H1 (cell line): ENCODE measurements around the gene C10orf95. TPM values are rescaled to one million over a fixed set of nuclear protein-coding genes. Genes with fewer than 3 reads are reported as not detected.

Experiments
- CTCF ChIA-PET: fragments of 300-600 bp; sonication (Branson Sonifier 250); formaldehyde crosslinking; loops from one replicate; lab custom pipeline; 2021; ENCODE audit not compliant: partially characterized antibody; lab: Charles Lee
- POLR2A ChIA-PET: fragments of 300-600 bp; sonication (Branson Sonifier 250); formaldehyde crosslinking; loops from one replicate; lab custom pipeline; 2021; ENCODE audit warnings: inconsistent platforms; ENCODE audit not compliant: partially characterized antibody; lab: Charles Lee
- DNase-seq, 2 experiments: peaks; one replicate each; pipeline versions ENCODE4 v3.0.0 to v3.0.0-alpha.2; 2010 to 2022; ENCODE audit warnings: low spot score in 2 of 2, low read depth in 1 of 2, mixed read lengths in 1 of 2
- FAIRE-seq: peaks from 2 replicates; lab custom pipeline; 2011; peaks lifted over from hg19 to GRCh38; lab: Jason Lieb, UNC
- H2AFZ ChIP-seq: 2 replicates; pipeline ENCODE4 v1.8.1; 2012; ENCODE audit warnings: low read length, inconsistent platforms
- H2AK5ac ChIP-seq: 2 replicates; pipeline ENCODE4 v1.6.1; 2013; ENCODE audit warnings: low read depth, low read length
- H2BK120ac ChIP-seq: replicated peaks from 2 replicates; pipeline ENCODE3; 2013; ENCODE audit warnings: low read depth, low read length, inconsistent platforms
- H2BK12ac ChIP-seq: 2 replicates; pipeline ENCODE4 v1.6.1; 2013; ENCODE audit warnings: low read depth, low read length
- H2BK15ac ChIP-seq: 2 replicates; pipeline ENCODE4 v1.6.1; 2013; ENCODE audit warnings: low read length
- H2BK20ac ChIP-seq: 2 replicates; pipeline ENCODE4 v1.6.1; 2013; ENCODE audit warnings: low read length
- H2BK5ac ChIP-seq: 2 replicates; pipeline ENCODE4 v1.6.1; 2013; ENCODE audit warnings: low read depth, low read length
- H3K14ac ChIP-seq: 2 replicates; pipeline ENCODE4 v1.6.1; 2013; ENCODE audit warnings: inconsistent platforms; ENCODE audit not compliant: insufficient read length
- H3K18ac ChIP-seq: 2 replicates; pipeline ENCODE4 v1.6.1; 2013; ENCODE audit warnings: low read length; ENCODE audit errors: extremely low read depth
- H3K23ac ChIP-seq: 2 replicates; pipeline ENCODE4 v1.6.1; 2013; ENCODE audit warnings: inconsistent platforms; ENCODE audit not compliant: insufficient read length
- H3K23me2 ChIP-seq: 2 replicates; pipeline ENCODE4 v1.6.1; 2013; ENCODE audit warnings: low read depth, low read length
- H3K27ac ChIP-seq: 2 replicates; pipeline ENCODE4 v1.6.1; 2011; ENCODE audit warnings: low read depth, low read length, inconsistent platforms
- H3K27me3 ChIP-seq, 4 experiments: replicated peaks in 1 of 4; 1 replicate in 1 of 4; 2 replicates in 3 of 4; pipeline versions ENCODE4 v1.6.1 to v1.8.1; 2011 to 2013; ENCODE audit warnings: low read length in 3 of 4, mild to moderate bottlenecking in 3 of 4, inconsistent platforms in 2 of 4, mixed read lengths in 2 of 4, moderate library complexity in 1 of 4; ENCODE audit not compliant: control insufficient read depth in 3 of 4, insufficient read depth in 3 of 4; ENCODE audit errors: extremely low read depth in 1 of 4
- H3K36me3 ChIP-seq, 4 experiments: 2 replicates each; pipeline versions ENCODE4 v1.6.1 to v1.8.1; 2011 to 2013; ENCODE audit warnings: mild to moderate bottlenecking in 4 of 4, low read length in 3 of 4, moderate library complexity in 2 of 4, control low read depth in 1 of 4, inconsistent platforms in 1 of 4; ENCODE audit not compliant: insufficient read depth in 4 of 4, control insufficient read depth in 2 of 4
- H3K4ac ChIP-seq: replicated peaks from 2 replicates; pipeline ENCODE3; 2013; ENCODE audit warnings: low read length, low read depth, mixed read lengths, inconsistent platforms; ENCODE audit not compliant: insufficient read length
- H3K4me1 ChIP-seq, 4 experiments: replicated peaks in 1 of 4; 1 replicate in 1 of 4; 2 replicates in 3 of 4; pipeline versions ENCODE4 v1.6.1 to v1.8.1; 2011 to 2013; ENCODE audit warnings: low read length in 3 of 4, inconsistent platforms in 2 of 4, mixed read lengths in 1 of 4; ENCODE audit not compliant: insufficient read depth in 4 of 4, control insufficient read depth in 3 of 4
- H3K4me2 ChIP-seq, 2 experiments: 2 replicates each; pipeline versions ENCODE4 v1.6.1 to v1.8.1; 2011 to 2013; ENCODE audit warnings: low read depth in 2 of 2, low read length in 2 of 2, control low read depth in 1 of 2, inconsistent platforms in 1 of 2, mild to moderate bottlenecking in 1 of 2; ENCODE audit not compliant: insufficient read depth in 1 of 2
- H3K4me3 ChIP-seq, 4 experiments: fragments of 200-600, 300-600 bp in 1 of 4; sonication (generic), shearing (Covaris generic), sonication (Bioruptor Twin) in 1 of 4; 2 replicates each; pipeline versions ENCODE4 v1.5.1 to v1.8.1; 2011 to 2016; ENCODE audit warnings: low read length in 4 of 4, low read depth in 3 of 4, control low read depth in 2 of 4, inconsistent platforms in 2 of 4, mild to moderate bottlenecking in 2 of 4, mixed read lengths in 1 of 4, moderate library complexity in 1 of 4; ENCODE audit not compliant: insufficient read depth in 2 of 4; ENCODE audit errors: extremely low read depth in 1 of 4
- H3K56ac ChIP-seq: replicated peaks from 2 replicates; pipeline ENCODE3; 2013; ENCODE audit warnings: low read depth, mild to moderate bottlenecking, mixed read lengths, low read length, inconsistent platforms; ENCODE audit not compliant: insufficient read length
- H3K79me1 ChIP-seq: 2 replicates; pipeline ENCODE4 v1.6.1; 2013; ENCODE audit warnings: low read depth, low read length, control low read depth
- H3K79me2 ChIP-seq, 2 experiments: 2 replicates each; pipeline versions ENCODE4 v1.6.1 to v1.8.1; 2012 to 2013; ENCODE audit warnings: low read length in 2 of 2, mild to moderate bottlenecking in 2 of 2, inconsistent platforms in 1 of 2; ENCODE audit not compliant: insufficient read depth in 2 of 2, control insufficient read depth in 1 of 2
- H3K9ac ChIP-seq, 4 experiments: replicated peaks in 1 of 4; 1 replicate in 1 of 4; 2 replicates in 3 of 4; pipeline versions ENCODE4 v1.6.1 to v1.8.1; 2011 to 2013; ENCODE audit warnings: low read depth in 3 of 4, low read length in 3 of 4, control low read depth in 2 of 4, mild to moderate bottlenecking in 2 of 4, moderate library complexity in 2 of 4, inconsistent platforms in 1 of 4; ENCODE audit errors: extremely low read depth in 1 of 4
- H3K9me3 ChIP-seq, 2 experiments: 2 replicates each; pipeline versions ENCODE4 v1.6.1 to v1.8.1; 2012 to 2013; ENCODE audit warnings: mild to moderate bottlenecking in 2 of 2, moderate library complexity in 2 of 2, control low read depth in 1 of 2, inconsistent platforms in 1 of 2, low read depth in 1 of 2, low read length in 1 of 2, mixed read lengths in 1 of 2; ENCODE audit not compliant: insufficient read depth in 2 of 2
- H4K20me1 ChIP-seq, 2 experiments: replicated peaks in 1 of 2; 2 replicates each; pipeline versions ENCODE3 to v1.8.1; 2011 to 2013; ENCODE audit warnings: inconsistent platforms in 2 of 2, low read length in 2 of 2, mild to moderate bottlenecking in 1 of 2; ENCODE audit not compliant: insufficient read depth in 2 of 2, control insufficient read depth in 1 of 2
- H4K5ac ChIP-seq: 2 replicates; pipeline ENCODE4 v1.6.1; 2013; ENCODE audit warnings: low read length, low read depth, mixed read lengths, inconsistent platforms; ENCODE audit not compliant: insufficient read length
- H4K8ac ChIP-seq: 2 replicates; pipeline ENCODE4 v1.8.0; 2013; ENCODE audit warnings: mild to moderate bottlenecking, moderate library complexity, low read length, inconsistent platforms; ENCODE audit not compliant: insufficient read depth; ENCODE audit errors: extremely low read depth
- H4K91ac ChIP-seq: replicated peaks from 2 replicates; pipeline ENCODE3; 2013; ENCODE audit warnings: low read length, mixed read lengths, inconsistent platforms; ENCODE audit not compliant: insufficient read length
- EZH2 ChIP-seq: fragments of 200-600 bp; sonication (generic); IDR thresholded peaks from 2 replicates; pipeline ENCODE4 v1.7.1; 2012; ENCODE audit warnings: low read depth, mild to moderate bottlenecking, moderate library complexity, low read length, inconsistent platforms; ENCODE audit not compliant: severe bottlenecking
- GTF2F1 ChIP-seq: IDR thresholded peaks from 2 replicates; pipeline ENCODE4 v1.6.1; 2012; ENCODE audit warnings: low read depth, low read length, improper control_type of control experiment, borderline replicate concordance
- JUND ChIP-seq: IDR thresholded peaks from 2 replicates; pipeline ENCODE4 v1.6.1; 2011; ENCODE audit warnings: mild to moderate bottlenecking, improper control_type of control experiment, low read length
- NANOG ChIP-seq: IDR thresholded peaks from 2 replicates; pipeline ENCODE4 v1.6.1; 2011; ENCODE audit warnings: low read length, low read depth, mild to moderate bottlenecking, inconsistent platforms; ENCODE audit not compliant: insufficient read depth, poor library complexity, severe bottlenecking
- POLR2AphosphoS5 ChIP-seq: IDR thresholded peaks from 2 replicates; pipeline ENCODE4 v1.6.1; 2011; ENCODE audit warnings: low read depth, low read length
- POU5F1 ChIP-seq: IDR thresholded peaks from 2 replicates; pipeline ENCODE4 v1.6.1; 2011; ENCODE audit warnings: low read depth, mild to moderate bottlenecking, low read length, moderate library complexity
- RBBP5 ChIP-seq: IDR thresholded peaks from 2 replicates; pipeline ENCODE4 v1.7.1; 2012; ENCODE audit warnings: low read depth, mild to moderate bottlenecking, inconsistent platforms, low read length, moderate library complexity, borderline replicate concordance
- RNF2 ChIP-seq: fragments of 200-900, 300-1000 bp; sonication (generic); IDR thresholded peaks from 2 replicates; pipeline ENCODE4 v1.7.1; 2016; ENCODE audit warnings: borderline replicate concordance, low read depth, mild to moderate bottlenecking, antibody characterized with exemption, low read length; ENCODE audit not compliant: poor library complexity, severe bottlenecking; ENCODE audit errors: missing control alignments
- SAP30 ChIP-seq: fragments of 300-600 bp; sonication (generic); IDR thresholded peaks from 2 replicates; pipeline ENCODE4 v1.7.1; 2012; ENCODE audit warnings: low read length, moderate library complexity, mild to moderate bottlenecking, inconsistent platforms; ENCODE audit not compliant: insufficient read depth, insufficient replicate concordance
- SIN3A ChIP-seq, 2 experiments: IDR thresholded peaks in 1 of 2; conservative IDR thresholded peaks in 1 of 2; 2 replicates each; pipeline ENCODE4 v1.6.1; 2011 to 2012; ENCODE audit warnings: low read length in 2 of 2, improper control_type of control experiment in 1 of 2, low read depth in 1 of 2, mild to moderate bottlenecking in 1 of 2
- YY1 ChIP-seq: IDR thresholded peaks from 2 replicates; pipeline ENCODE4 v1.6.1; 2011; ENCODE audit warnings: low read depth, mild to moderate bottlenecking, low read length
- ZNF274 ChIP-seq: IDR thresholded peaks from 2 replicates; pipeline ENCODE4 v1.7.0; 2012; ENCODE audit warnings: low read length, borderline replicate concordance; ENCODE audit errors: extremely low read depth
- WGBS, 2 experiments: shearing (Covaris generic) in 1 of 2; methylation state at CpG; one replicate each; pipeline versions ENCODE4 v1.1.6 to v1.1.7; 2013 to 2015; ENCODE audit warnings: low lambda C conversion rate in 2 of 2, mixed read lengths in 2 of 2, inconsistent platforms in 1 of 2, low coverage in 1 of 2, missing lambda C conversion rate in 1 of 2; ENCODE audit not compliant: insufficient replicate concordance in 2 of 2, insufficient coverage in 1 of 2, insufficient read length in 1 of 2; ENCODE audit errors: extremely low coverage in 1 of 2, missing lambda C conversion rate in 1 of 2; 5-methylcytosine and 5-hydroxymethylcytosine counted together
- polyA plus RNA-seq, 7 experiments: library from polyadenylated mRNA; depleted of rRNA in 3 of 7; stranded (reverse) in 5 of 7; unstranded in 2 of 7; fragments of >200 nt in 5 of 7; fragments of 200-250 nt in 2 of 7; gene quantifications; 1 replicate in 5 of 7; 2 replicates in 1 of 7; 4 replicates in 1 of 7; pipeline versions ENCODE4 v1.2.1 to v1.2.3, GENCODE V29; 2011 to 2013; ENCODE audit warnings: missing spikeins in 2 of 7, mixed read lengths in 2 of 7
- total RNA-seq: library from RNA; stranded (reverse); fragmentation: NEBNext Ultra II Directional; extraction: Animal tissue kit (Norgen Biotek cat#: 25700); gene quantifications from 2 replicates; pipeline ENCODE4 v1.2.1, GENCODE V29; 2021

C10orf95 gene
- total and polyA plus RNA-seq, 2 of the 8 experiments (the other 6 are each of a cell fraction or from before 2014, with no cell fraction given): 0.34 to 0.48 TPM

- H4K20me1 ChIP-seq: peaks cover 0 to 3% of the 10 kb centered on the region in 2 experiments
- H3K27me3 ChIP-seq: no peaks in the 10 kb centered on the region
- H3K4me2 ChIP-seq: no peak overlapping the region
- no peak overlapping the region for H3K4ac ChIP-seq
- H3K4me1 ChIP-seq: peaks cover 0 to 3% (median 1%) of the 10 kb centered on the region in 4 experiments; a peak in 2 of 7 replicates
- DNase-seq: no peak
- H3K14ac ChIP-seq: no peak overlapping the region
- H2AK5ac ChIP-seq: no peak overlapping the region
- no peak overlapping the region for H2BK15ac ChIP-seq
- no peak overlapping the region for H3K18ac ChIP-seq
- H3K56ac ChIP-seq: no peak overlapping the region
- H2BK5ac ChIP-seq: no peak overlapping the region
- no peak overlapping the region for H3K4me3 ChIP-seq
- CTCF ChIA-PET: interaction anchor here (0.9 to 4.4 kb wide), 7 partner anchors 8 to 127 kb away, joined by 3 to 31 read pairs (median 5); no protein-coding TSS in a partner anchor
- POLR2A ChIA-PET: interaction anchor here (1.2 to 1.3 kb wide), 3 partner anchors 7 to 64 kb away, joined by 3 to 4 read pairs (median 3); no protein-coding TSS in a partner anchor
- no peak overlapping the region for H4K8ac ChIP-seq
- no peak overlapping the region for H4K5ac ChIP-seq
- no peaks in the 10 kb centered on the region for H3K9me3 ChIP-seq
- peaks cover 0 to 6% (median 2%) of the 10 kb centered on the region in 4 experiments; a peak in 3 of 8 replicates for H3K36me3 ChIP-seq
- no peak overlapping the region for H3K27ac ChIP-seq
- no peaks in the 10 kb centered on the region for H3K79me1 ChIP-seq
- H3K23me2 ChIP-seq: no peaks in the 10 kb centered on the region
- no peaks in the 10 kb centered on the region for H3K79me2 ChIP-seq
- no peak overlapping the region for H2BK12ac ChIP-seq
- H4K91ac ChIP-seq: no peak overlapping the region
- H2BK120ac ChIP-seq: no peak overlapping the region
- H3K23ac ChIP-seq: no peak overlapping the region
- 87% methylated on average over 8 of the region's 9 CpGs; no CpG with 5 or more reads in 1 of the 2 experiments for WGBS, 2 experiments
- no peak overlapping the region for H3K9ac ChIP-seq
- H2AFZ ChIP-seq: no peak overlapping the region
- no peak for FAIRE-seq
- no peak overlapping the region for H2BK20ac ChIP-seq
- TF ChIP-seq NANOG (no peak), POU5F1 (no peak), ZNF274 (no peak), JUND (no peak), SIN3A (conservative IDR thresholded peaks at IDR 0.05 in 1 of 2, IDR thresholded peaks at IDR 0.05 in 1 of 2; ENCODE audit: low read depth in 1 of 2, low read length in 2 of 2) (no peak), RNF2 (no peak), GTF2F1 (no peak), EZH2 (no peak), YY1 (no peak), POLR2AphosphoS5 (no peak), SAP30 (no peak), RBBP5 (no peak)
Measured at GRCh38 chr10:102468683-102469082, 17.3 kb upstream of the C10orf95 start.
